IMR-90 (cell line): ENCODE results near the gene MFN2. TPM values are rescaled to one million over a fixed set of nuclear protein-coding genes. Genes with fewer than 3 reads are reported as not detected.

Source experiments
- ATAC-seq: fragments of 200-7000 bp; cut with Tn5 transposase; 2 replicates; pipeline ENCODE4 v1.9.1; 2020; ENCODE audit warnings: low read depth, mild to moderate bottlenecking, moderate library complexity
- BruUV-seq: library from RNA; stranded (reverse); fragments of 400-500 nt; replicated peaks from 2 replicates; lab custom pipeline; 2021; lab: Mats Ljungman, UMichigan
- CTCF ChIA-PET: fragments of 300-600 bp; formaldehyde crosslinking; extraction: SDS; loops from one replicate; lab custom pipeline; 2021; ENCODE audit warnings: antibody characterized with exemption; lab: Yijun Ruan, JAX
- POLR2A ChIA-PET: fragments of 300-600 bp; sonication (Branson Sonifier 250); formaldehyde crosslinking; loops from one replicate; lab custom pipeline; 2022; ENCODE audit warnings: antibody characterized with exemption; ENCODE audit not compliant: unreplicated experiment; lab: Charles Lee
- DNase-seq: peaks from one replicate; pipeline ENCODE4 v3.0.0; 2013
- H2AFZ ChIP-seq: replicated peaks from 2 replicates; pipeline ENCODE3; 2013; ENCODE audit warnings: low read length, mild to moderate bottlenecking; ENCODE audit not compliant: poor library complexity
- H2AK5ac ChIP-seq: 2 replicates; pipeline ENCODE4 v1.6.1; 2013; ENCODE audit warnings: low read depth, low read length, inconsistent platforms
- H2AK9ac ChIP-seq: replicated peaks from 2 replicates; pipeline ENCODE3; 2013; ENCODE audit warnings: mild to moderate bottlenecking, low read depth, low read length, moderate library complexity; ENCODE audit not compliant: poor library complexity
- H2BK120ac ChIP-seq: 2 replicates; pipeline ENCODE4 v1.6.1; 2013; ENCODE audit warnings: low read depth, low read length, inconsistent platforms
- H2BK15ac ChIP-seq: 3 replicates; pipeline ENCODE4 v1.6.1; 2013; ENCODE audit warnings: low read depth, low read length, inconsistent platforms
- H2BK20ac ChIP-seq: 2 replicates; pipeline ENCODE4 v1.6.1; 2013; ENCODE audit warnings: low read depth, mild to moderate bottlenecking, inconsistent platforms, low read length, moderate library complexity
- H2BK5ac ChIP-seq: 2 replicates; pipeline ENCODE4 v1.6.1; 2013; ENCODE audit warnings: mild to moderate bottlenecking, low read depth, low read length, inconsistent platforms; ENCODE audit not compliant: poor library complexity, severe bottlenecking
- H3K14ac ChIP-seq: replicated peaks from 2 replicates; pipeline ENCODE4 v1.6.1; 2013; ENCODE audit warnings: low read depth, low read length, inconsistent platforms
- H3K18ac ChIP-seq: 2 replicates; pipeline ENCODE4 v1.6.1; 2013; ENCODE audit warnings: low read depth, low read length, control low read depth
- H3K23ac ChIP-seq: 2 replicates; pipeline ENCODE4 v1.6.1; 2013; ENCODE audit warnings: low read depth, low read length, inconsistent platforms
- H3K27ac ChIP-seq: 2 replicates; pipeline ENCODE4 v1.5.1; 2013; ENCODE audit warnings: mild to moderate bottlenecking, control low read depth, low read length; ENCODE audit not compliant: insufficient read depth
- H3K27me3 ChIP-seq: 2 replicates; pipeline ENCODE4 v1.6.1; 2013; ENCODE audit warnings: low read length; ENCODE audit not compliant: control insufficient read depth, insufficient read depth
- H3K36me3 ChIP-seq: 2 replicates; pipeline ENCODE4 v1.6.1; 2013; ENCODE audit warnings: low read length, mixed read lengths; ENCODE audit not compliant: control insufficient read depth, insufficient read depth
- H3K4ac ChIP-seq: 2 replicates; pipeline ENCODE4 v1.6.1; 2013; ENCODE audit warnings: low read depth, low read length, inconsistent platforms
- H3K4me1 ChIP-seq: 2 replicates; pipeline ENCODE4 v1.6.1; 2013; ENCODE audit warnings: low read length, mixed read lengths; ENCODE audit not compliant: control insufficient read depth, insufficient read depth
- H3K4me2 ChIP-seq: 2 replicates; pipeline ENCODE4 v1.6.1; 2013; ENCODE audit warnings: low read depth, mild to moderate bottlenecking, control low read depth, low read length, moderate library complexity
- H3K4me3 ChIP-seq: 2 replicates; pipeline ENCODE4 v1.5.1; 2013; ENCODE audit warnings: low read depth, mild to moderate bottlenecking, control low read depth, low read length, moderate library complexity; ENCODE audit not compliant: insufficient read depth
- H3K56ac ChIP-seq: 2 replicates; pipeline ENCODE4 v1.6.1; 2013; ENCODE audit warnings: low read length, inconsistent platforms; ENCODE audit not compliant: insufficient read depth; ENCODE audit errors: extremely low read depth
- H3K79me1 ChIP-seq, 2 experiments: 2 replicates each; pipeline ENCODE4 v1.6.1; 2013; ENCODE audit warnings: low read length in 2 of 2, inconsistent platforms in 1 of 2, low read depth in 1 of 2
- H3K9ac ChIP-seq: 2 replicates; pipeline ENCODE4 v1.6.1; 2013; ENCODE audit warnings: low read depth, low read length, control low read depth
- H3K9me1 ChIP-seq: 2 replicates; pipeline ENCODE4 v1.6.1; 2013; ENCODE audit warnings: low read length, inconsistent platforms; ENCODE audit not compliant: insufficient read depth
- H3K9me3 ChIP-seq: 2 replicates; pipeline ENCODE4 v1.6.1; 2013; ENCODE audit warnings: low read length; ENCODE audit not compliant: control insufficient read depth, insufficient read depth
- H4K20me1 ChIP-seq: 2 replicates; pipeline ENCODE4 v1.6.1; 2013; ENCODE audit warnings: low read length, inconsistent platforms; ENCODE audit not compliant: insufficient read depth
- H4K5ac ChIP-seq: 2 replicates; pipeline ENCODE4 v1.6.1; 2013; ENCODE audit warnings: mild to moderate bottlenecking, low read depth, low read length, control low read depth
- H4K8ac ChIP-seq, 2 experiments: 2 replicates each; pipeline ENCODE4 v1.6.1; 2013; ENCODE audit warnings: low read depth in 2 of 2, low read length in 2 of 2, control low read depth in 1 of 2, inconsistent platforms in 1 of 2
- H4K91ac ChIP-seq: 2 replicates; pipeline ENCODE4 v1.6.1; 2013; ENCODE audit warnings: low read depth, low read length, inconsistent platforms; ENCODE audit not compliant: insufficient read depth
- BHLHE40 ChIP-seq: fragments of 150-350 bp; IDR thresholded peaks from 2 replicates; pipeline ENCODE4 v1.6.1; 2016; ENCODE audit warnings: mild to moderate bottlenecking, low read depth, low read length
- CEBPB ChIP-seq: IDR thresholded peaks from 2 replicates; pipeline ENCODE4 v1.6.1; 2012; ENCODE audit warnings: low read depth, low read length, improper control_type of control experiment
- CHD1 ChIP-seq: IDR thresholded peaks from 2 replicates; pipeline ENCODE4 v1.6.1; 2012; ENCODE audit warnings: low read depth, low read length, improper control_type of control experiment
- FOS ChIP-seq: fragments of 150-350 bp; IDR thresholded peaks from 2 replicates; pipeline ENCODE4 v1.6.1; 2016; ENCODE audit warnings: low read depth, low read length
- MAFK ChIP-seq: IDR thresholded peaks from 2 replicates; pipeline ENCODE4 v1.6.1; 2012; ENCODE audit warnings: low read depth, low read length, improper control_type of control experiment
- MAZ ChIP-seq: IDR thresholded peaks from 2 replicates; pipeline ENCODE4 v1.6.1; 2012; ENCODE audit warnings: low read depth, mild to moderate bottlenecking, low read length, improper control_type of control experiment, moderate library complexity, borderline replicate concordance
- MXI1 ChIP-seq: IDR thresholded peaks from 2 replicates; pipeline ENCODE4 v1.6.1; 2012; ENCODE audit warnings: low read depth, mild to moderate bottlenecking, low read length, moderate library complexity, borderline replicate concordance
- POLR2A ChIP-seq: IDR thresholded peaks from 2 replicates; pipeline ENCODE4 v1.6.1; 2012; ENCODE audit warnings: mild to moderate bottlenecking, low read depth, low read length
- RAD21 ChIP-seq: IDR thresholded peaks from 2 replicates; pipeline ENCODE4 v1.6.1; 2012; ENCODE audit warnings: low read length, improper control_type of control experiment
- RCOR1 ChIP-seq: IDR thresholded peaks from 2 replicates; pipeline ENCODE4 v1.6.1; 2012; ENCODE audit warnings: mild to moderate bottlenecking, low read length, improper control_type of control experiment; ENCODE audit not compliant: insufficient replicate concordance
- RFX5 ChIP-seq: IDR thresholded peaks from 2 replicates; pipeline ENCODE4 v1.8.0; 2012; ENCODE audit warnings: low read depth, mild to moderate bottlenecking, low read length, moderate library complexity
- SMC3 ChIP-seq: fragments of 150-350 bp; IDR thresholded peaks from 2 replicates; pipeline ENCODE4 v1.6.1; 2016; ENCODE audit warnings: low read depth, mild to moderate bottlenecking, antibody characterized with exemption, low read length, moderate library complexity
- WGBS, 2 experiments: methylation state at CpG; one replicate each; pipeline versions ENCODE4 v1.1.5 to v1.1.7; 2013; ENCODE audit warnings: missing lambda C conversion rate in 2 of 2; ENCODE audit not compliant: insufficient read length in 1 of 2; ENCODE audit errors: extremely low coverage in 2 of 2; 5-methylcytosine and 5-hydroxymethylcytosine counted together
- dilution Hi-C: fragments of 300-500 bp; cut with HindIII; formaldehyde crosslinking; loops from one replicate; pipeline ENCODE4 v1.14.3; 2018; ENCODE audit warnings: low sequenced_read_pairs; ENCODE audit not compliant: unreplicated experiment
- in situ Hi-C: fragments of 300-500 bp; cut with MboI; formaldehyde crosslinking; loops from 3 replicates; pipeline ENCODE4 v1.14.3; 2019; ENCODE audit warnings: low sequenced_read_pairs, inconsistent platforms, mixed read lengths
- intact Hi-C: fragments of 100-400 bp; cut with micrococcal nuclease; formaldehyde crosslinking; loops from 2 replicates; pipeline ENCODE4 v1.10.0; 2022
- polyA plus RNA-seq, 3 experiments: library from polyadenylated mRNA; depleted of rRNA; stranded (reverse); fragments of >200 nt; gene quantifications; 2 replicates each; pipeline ENCODE4 v1.2.3, GENCODE V29; 2012; ENCODE audit warnings: low replicate concordance in 1 of 3
- total RNA-seq: library from RNA; depleted of rRNA; stranded (reverse); fragments of >200 nt; gene quantifications from 2 replicates; pipeline ENCODE4 v1.2.3, GENCODE V29; 2012
- TF ChIP-seq, protein P1 (sequence below): conservative IDR thresholded peaks from 2 replicates; pipeline ENCODE4 v1.5.1; 2012; ENCODE audit warnings: mild to moderate bottlenecking, low read depth, low read length, improper control_type of control experiment
- TF ChIP-seq, protein P2 (sequence below): fragments of 150-350 bp; IDR thresholded peaks from 2 replicates; pipeline ENCODE4 v1.6.1; 2016; ENCODE audit warnings: low read depth, mild to moderate bottlenecking, low read length, moderate library complexity, borderline replicate concordance
- TF ChIP-seq, protein P3 (sequence below): fragments of 150-350 bp; IDR thresholded peaks from 2 replicates; pipeline ENCODE4 v1.6.1; 2017; ENCODE audit warnings: mild to moderate bottlenecking, antibody characterized with exemption, low read length, low read depth

The MFN2 gene
- total and polyA plus RNA-seq, 2 of the 4 experiments (the other 2 are of a cell fraction) = 52.8 to 84.2 TPM

DNA sequence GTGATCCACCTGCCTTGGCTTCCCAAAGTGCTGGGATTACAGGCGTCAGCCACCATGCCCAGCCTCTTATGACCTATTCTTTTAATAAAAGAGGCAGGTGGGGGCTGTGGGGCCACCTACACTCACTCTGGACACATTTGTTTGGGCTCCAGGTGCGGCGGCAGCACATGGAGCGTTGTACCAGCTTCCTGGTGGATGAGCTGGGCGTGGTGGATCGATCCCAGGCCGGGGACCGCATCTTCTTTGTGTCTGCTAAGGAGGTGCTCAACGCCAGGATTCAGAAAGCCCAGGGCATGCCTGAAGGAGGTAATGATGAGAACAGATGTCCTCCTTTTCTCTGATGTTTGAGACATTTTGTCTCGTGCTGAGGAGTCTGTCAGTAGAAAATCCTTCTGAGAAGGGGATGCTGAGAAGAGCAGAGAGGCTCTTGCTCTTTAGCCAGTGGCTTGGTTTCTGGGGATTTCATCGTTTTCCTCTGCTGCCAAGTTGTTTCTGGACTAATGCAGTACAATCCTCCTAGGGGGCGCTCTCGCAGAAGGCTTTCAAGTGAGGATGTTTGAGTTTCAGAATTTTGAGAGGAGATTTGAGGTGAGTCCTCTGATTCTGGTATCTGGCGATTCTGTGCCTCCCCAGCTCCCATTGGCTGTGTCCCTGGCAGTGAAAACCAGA, 21.1 kb downstream of the MFN2 start:
- POLR2A ChIA-PET = no interaction called here
- dilution Hi-C loops = no loop called here
- TF ChIP-seq MXI1 = no peak
- peak; percentile 19; the same call in 1 of the 2 replicates for TF ChIP-seq SMC3
- no peak for TF ChIP-seq BHLHE40
- no peak for TF ChIP-seq POLR2A
- no peak for TF ChIP-seq FOS
- TF ChIP-seq, protein P1, sequence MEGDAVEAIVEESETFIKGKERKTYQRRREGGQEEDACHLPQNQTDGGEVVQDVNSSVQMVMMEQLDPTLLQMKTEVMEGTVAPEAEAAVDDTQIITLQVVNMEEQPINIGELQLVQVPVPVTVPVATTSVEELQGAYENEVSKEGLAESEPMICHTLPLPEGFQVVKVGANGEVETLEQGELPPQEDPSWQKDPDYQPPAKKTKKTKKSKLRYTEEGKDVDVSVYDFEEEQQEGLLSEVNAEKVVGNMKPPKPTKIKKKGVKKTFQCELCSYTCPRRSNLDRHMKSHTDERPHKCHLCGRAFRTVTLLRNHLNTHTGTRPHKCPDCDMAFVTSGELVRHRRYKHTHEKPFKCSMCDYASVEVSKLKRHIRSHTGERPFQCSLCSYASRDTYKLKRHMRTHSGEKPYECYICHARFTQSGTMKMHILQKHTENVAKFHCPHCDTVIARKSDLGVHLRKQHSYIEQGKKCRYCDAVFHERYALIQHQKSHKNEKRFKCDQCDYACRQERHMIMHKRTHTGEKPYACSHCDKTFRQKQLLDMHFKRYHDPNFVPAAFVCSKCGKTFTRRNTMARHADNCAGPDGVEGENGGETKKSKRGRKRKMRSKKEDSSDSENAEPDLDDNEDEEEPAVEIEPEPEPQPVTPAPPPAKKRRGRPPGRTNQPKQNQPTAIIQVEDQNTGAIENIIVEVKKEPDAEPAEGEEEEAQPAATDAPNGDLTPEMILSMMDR = peak; percentile 48
- TF ChIP-seq MAFK = no peak
- no peak for TF ChIP-seq CEBPB
- TF ChIP-seq, protein P2, sequence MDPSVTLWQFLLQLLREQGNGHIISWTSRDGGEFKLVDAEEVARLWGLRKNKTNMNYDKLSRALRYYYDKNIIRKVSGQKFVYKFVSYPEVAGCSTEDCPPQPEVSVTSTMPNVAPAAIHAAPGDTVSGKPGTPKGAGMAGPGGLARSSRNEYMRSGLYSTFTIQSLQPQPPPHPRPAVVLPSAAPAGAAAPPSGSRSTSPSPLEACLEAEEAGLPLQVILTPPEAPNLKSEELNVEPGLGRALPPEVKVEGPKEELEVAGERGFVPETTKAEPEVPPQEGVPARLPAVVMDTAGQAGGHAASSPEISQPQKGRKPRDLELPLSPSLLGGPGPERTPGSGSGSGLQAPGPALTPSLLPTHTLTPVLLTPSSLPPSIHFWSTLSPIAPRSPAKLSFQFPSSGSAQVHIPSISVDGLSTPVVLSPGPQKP = no peak
- TF ChIP-seq RCOR1 = no peak
- TF ChIP-seq MAZ = no peak
- TF ChIP-seq, protein P3, sequence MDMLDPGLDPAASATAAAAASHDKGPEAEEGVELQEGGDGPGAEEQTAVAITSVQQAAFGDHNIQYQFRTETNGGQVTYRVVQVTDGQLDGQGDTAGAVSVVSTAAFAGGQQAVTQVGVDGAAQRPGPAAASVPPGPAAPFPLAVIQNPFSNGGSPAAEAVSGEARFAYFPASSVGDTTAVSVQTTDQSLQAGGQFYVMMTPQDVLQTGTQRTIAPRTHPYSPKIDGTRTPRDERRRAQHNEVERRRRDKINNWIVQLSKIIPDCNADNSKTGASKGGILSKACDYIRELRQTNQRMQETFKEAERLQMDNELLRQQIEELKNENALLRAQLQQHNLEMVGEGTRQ = no peak
- no peak for TF ChIP-seq RFX5
- no peak for TF ChIP-seq CHD1
- 0 out of 2 replicates have a peak, but pooled peaks have one; percentile 26 for TF ChIP-seq RAD21

More for the DNA sequence above, 21.1 kb downstream of the MFN2 start:
- Histone ChIP-seq H4K8ac (peak overlapping the region in 1 of 2 experiments; percentile 63; a peak in 2 of 4 replicates), H3K14ac (no peak overlapping the region), H3K4me2 (no peak overlapping the region), H2BK15ac (no peak overlapping the region), H3K27me3 (no peaks in the 10 kb centered on the region), H2AFZ (no peak overlapping the region), H2AK9ac (peak overlapping the region; percentile 10), H2BK5ac (no peak overlapping the region), H2BK120ac (no peak overlapping the region), H2AK5ac (no peak overlapping the region), H3K23ac (no peak overlapping the region), H3K9me1 (peaks cover 4% of the 10 kb centered on the region; the same call in 1 of the 2 replicates), H3K9ac (no peak overlapping the region), H3K18ac (no peak overlapping the region), H3K79me1 (0 out of 4 replicates have a peak, but pooled peaks cover 0 to 2% of the 10 kb centered on the region in 2 experiments), H3K4me3 (no peak overlapping the region), H3K9me3 (no peaks in the 10 kb centered on the region), H3K56ac (no peak overlapping the region), H3K27ac (peak overlapping the region; percentile 29; the same call in 1 of the 2 replicates), H3K4me1 (peaks cover 2% of the 10 kb centered on the region; the same call in 1 of the 2 replicates), H3K36me3 (peaks cover 67% of the 10 kb centered on the region), H4K91ac (no peak overlapping the region), H2BK20ac (0 out of 2 replicates have a peak overlapping the region, but pooled peaks have one; percentile 24), H4K20me1 (no peaks in the 10 kb centered on the region), H4K5ac (no peak overlapping the region), H3K4ac (peak overlapping the region; percentile 4; the same call in 1 of the 2 replicates)
- CTCF ChIA-PET = no interaction called here
- DNase-seq (peak; percentile 56), ATAC-seq (no peak)
- intact Hi-C loops = no loop called here
- in situ Hi-C loops = no loop called here
- no TSS peak for BruUV-seq
- 50% methylated on average over 1 of the region's 14 CpGs; no CpG with 5 or more reads in 1 of the 2 experiments for WGBS, 2 experiments
